ENCODE measurements around the gene MEGF11.

DNA sequence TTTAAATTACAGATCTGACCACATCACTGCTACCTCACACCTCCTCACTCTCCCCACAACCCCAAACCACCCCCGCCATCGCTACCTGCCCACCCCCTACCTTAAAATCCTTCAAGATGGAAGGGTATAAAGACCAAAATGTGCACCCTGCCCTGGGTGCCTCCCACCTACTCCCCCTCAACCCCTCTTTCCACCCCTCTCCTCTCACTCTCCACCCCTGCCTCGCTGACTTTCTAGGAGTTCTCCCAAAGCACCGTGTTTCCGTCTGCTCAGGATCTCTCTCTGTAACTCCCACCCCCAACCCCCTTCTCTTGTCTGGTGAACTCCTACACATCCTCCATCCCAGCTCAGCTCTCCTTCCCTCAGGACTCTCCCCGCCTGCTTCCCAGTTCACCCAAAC, 69.1 kb downstream of the MEGF11 start:
- TF ChIP-seq POLR2A (IDR thresholded peaks at IDR 0.05; ENCODE audit: low read depth, low read length) = no peak
- no peak for TF ChIP-seq SPI1 (IDR thresholded peaks at IDR 0.05; ENCODE audit: low read depth, low read length)
- no peak for TF ChIP-seq POU2F2 (IDR thresholded peaks at IDR 0.05; ENCODE audit: low read depth, low read length)

Measured in GM12891 (cell line).